ENCODE measurements around the gene SMYD5.

SMYD5 gene

GRCh38 chr2:73208258-73208657, 5.8 kb upstream of the SMYD5 start:
- no peak for DNase-seq

- DNase-seq, result no peak
Observed at GRCh38 chr2:73210019-73210418, 4.0 kb upstream of the SMYD5 start.

- DNase-seq, result no peak
Observed at GRCh38 chr2:73210696-73211095, 3.3 kb upstream of the SMYD5 start.

GRCh38 chr2:73212098-73212447, 2.0 kb upstream of the SMYD5 start:
- DNase-seq, result no peak

GRCh38 chr2:73212448-73213176, 1.4 kb upstream of the SMYD5 start:
- peak; percentile 27 to 72 (median 53) for DNase-seq

- DNase-seq, result no peak
Observed at GRCh38 chr2:73215254-73215653, 1.2 kb downstream of the SMYD5 start.

- no peak for DNase-seq
Observed at GRCh38 chr2:73217160-73217559, 3.1 kb downstream of the SMYD5 start.

- no peak for DNase-seq
Observed at GRCh38 chr2:73217826-73218225, 3.8 kb downstream of the SMYD5 start.

GRCh38 chr2:73218298-73218697, 4.3 kb downstream of the SMYD5 start:
- DNase-seq, result no peak

GRCh38 chr2:73223821-73224220, 9.8 kb downstream of the SMYD5 start:
- DNase-seq, result no peak

GRCh38 chr2:73225513-73226360, 11.7 kb downstream of the SMYD5 start:
- no peak for DNase-seq

GRCh38 chr2:73227086-73227485, 13.0 kb downstream of the SMYD5 start:
- no peak for DNase-seq

- DNase-seq, result no peak
Observed at GRCh38 chr2:73228631-73229030, 14.6 kb downstream of the SMYD5 start.

- DNase-seq, result peak in 3 of 5 donors; percentile 9 to 49 (median 14)
Observed at GRCh38 chr2:73232403-73233153, 18.5 kb downstream of the SMYD5 start.

GRCh38 chr2:73233154-73233931, 19.3 kb downstream of the SMYD5 start, which contains the start of gene PRADC1:
PRADC1 (minus strand) TSS chr2:73233239; CDS start chr2:73233160, 79 bp downstream.
- DNase-seq, result peak; percentile 88 to 97 (median 92)

GRCh38 chr2:73233932-73234832, 20.1 kb downstream of the SMYD5 start, which contains the start of gene CCT7:
CCT7 (plus strand) TSS chr2:73234308; CDS start chr2:73234379, 71 bp downstream.
- peak; percentile 73 to 91 (median 82) for DNase-seq

GRCh38 chr2:73235315-73236028, 21.4 kb downstream of the SMYD5 start:
- DNase-seq, result peak in 1 of 5 donors; percentile 23

- no peak for DNase-seq
Observed at GRCh38 chr2:73237168-73237567, 23.1 kb downstream of the SMYD5 start.

GRCh38 chr2:73238149-73238548, 24.1 kb downstream of the SMYD5 start:
- no peak for DNase-seq

- DNase-seq, result no peak
Observed at GRCh38 chr2:73238976-73239375, 24.9 kb downstream of the SMYD5 start.
